ENCODE data around the gene TDRD7. TPM values are rescaled to one million over a fixed set of nuclear protein-coding genes. Genes with fewer than 3 reads are reported as not detected.
A peak's percentile ranks its signal among the peaks of the same experiment; 100 is the strongest.

Gene TDRD7
- total RNA-seq, 1 donor from 2014 or later: 4.6 TPM

- DNase-seq: no peak
These were observed 23.8 kb upstream of the TDRD7 start for GRCh38 chr9:97387936-97388684.

GRCh38 chr9:97388721-97389238 is 23.1 kb upstream of the TDRD7 start:
- DNase-seq: no peak

GRCh38 chr9:97389249-97389648 is 22.6 kb upstream of the TDRD7 start:
- DNase-seq: no peak

DNA sequence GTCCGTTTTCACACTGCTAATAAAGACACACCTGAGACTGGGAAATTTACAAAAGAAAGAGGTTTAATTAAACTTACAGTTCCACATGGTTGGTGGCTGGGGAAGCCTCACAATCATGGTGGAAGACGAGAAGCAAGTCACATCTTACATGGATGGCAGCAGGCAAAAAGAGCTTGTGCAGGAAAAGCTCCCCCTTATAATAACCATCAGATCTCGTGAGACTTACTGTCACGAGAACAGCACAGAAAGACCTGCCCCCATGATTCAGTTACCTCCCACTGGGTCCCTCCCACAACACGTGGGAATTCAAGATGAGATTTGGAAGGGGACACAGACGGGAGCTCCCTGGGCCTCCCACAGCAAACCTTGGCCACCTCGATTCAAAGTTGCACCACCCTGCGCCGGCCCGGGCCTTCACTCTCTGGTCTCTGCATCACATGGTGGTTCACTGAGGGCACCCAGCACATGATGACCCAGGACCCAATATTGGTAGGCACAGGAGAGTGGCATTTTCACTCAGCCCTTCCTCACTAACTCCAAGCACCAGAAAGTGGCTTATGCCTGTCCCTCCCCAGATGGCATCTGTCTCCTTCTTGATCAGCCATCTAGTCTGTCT is 21.0 kb upstream of the TDRD7 start:
- DNase-seq: no peak

DNA sequence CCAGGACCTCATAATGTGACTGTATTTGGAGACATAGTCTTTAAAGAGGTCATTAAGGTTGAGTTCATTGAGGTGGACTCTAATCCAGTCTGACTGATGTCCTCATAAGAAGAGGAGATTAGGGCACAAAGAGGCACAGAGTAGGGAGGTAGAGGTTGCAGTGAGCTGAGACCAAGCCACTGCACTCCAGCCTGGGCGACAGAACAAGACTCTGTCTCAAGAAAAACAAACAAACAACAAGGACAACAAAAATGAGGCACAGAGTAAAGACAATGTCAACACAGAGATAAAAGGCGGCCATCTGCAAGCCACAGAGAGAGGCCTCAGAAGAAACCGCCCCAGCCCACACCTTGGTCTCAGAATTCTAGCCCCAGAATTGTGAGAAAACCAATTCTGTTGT is 17.0 kb upstream of the TDRD7 start:
- DNase-seq: no peak

GRCh38 chr9:97395745-97396144 is 16.2 kb upstream of the TDRD7 start:
- no peak for DNase-seq

GRCh38 chr9:97396256-97396655 is 15.6 kb upstream of the TDRD7 start:
- no peak for DNase-seq

GRCh38 chr9:97397220-97397619 is 14.7 kb upstream of the TDRD7 start:
- DNase-seq: no peak

DNA sequence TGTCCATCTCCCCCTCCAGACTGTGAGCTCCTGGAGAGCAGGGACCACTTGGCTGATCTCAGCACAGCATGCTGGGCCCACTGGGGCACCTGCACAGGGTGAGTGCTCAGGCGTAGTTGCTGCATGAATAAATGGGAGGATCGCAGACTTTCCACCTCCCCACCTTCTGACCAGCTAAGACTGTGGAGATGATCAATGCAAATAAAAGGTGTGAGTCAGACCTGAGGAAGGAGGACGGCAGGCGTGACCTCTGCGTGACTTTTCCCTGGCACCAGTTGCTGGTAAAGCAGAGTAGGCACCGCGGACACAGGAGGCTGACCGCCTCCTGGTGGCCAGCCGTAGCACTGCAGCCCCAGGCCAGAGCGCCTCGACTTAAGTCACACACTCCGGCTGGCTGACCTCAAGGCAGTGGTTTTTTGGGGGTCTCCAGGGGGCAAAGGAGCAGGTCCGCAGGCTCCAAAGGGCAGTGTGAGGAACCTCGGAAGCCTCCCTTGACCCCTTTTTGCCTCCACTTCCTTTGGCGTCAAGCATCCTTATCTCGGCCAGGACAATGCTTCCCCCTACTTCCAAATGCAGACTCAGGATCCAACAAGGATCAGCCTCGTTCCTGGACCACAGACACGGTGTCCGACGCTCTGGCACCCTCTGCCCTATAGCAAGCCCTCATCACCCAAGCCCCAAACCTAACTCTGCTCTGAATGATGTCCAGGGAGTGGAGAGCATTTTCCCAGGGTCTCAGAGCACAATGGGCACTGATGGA is 12.7 kb upstream of the TDRD7 start:
- no peak for DNase-seq

- DNase-seq: no peak
These were observed 8.1 kb upstream of the TDRD7 start for GRCh38 chr9:97403746-97404316.

- no peak for DNase-seq
These were observed 6.3 kb upstream of the TDRD7 start for GRCh38 chr9:97405551-97405950.

- DNase-seq: no peak
These were observed 5.2 kb upstream of the TDRD7 start for GRCh38 chr9:97406620-97407177.

GRCh38 chr9:97408562-97408961 is 3.3 kb upstream of the TDRD7 start:
- DNase-seq: no peak

- DNase-seq: no peak
These were observed 482 bp upstream of the TDRD7 start for GRCh38 chr9:97411440-97411788.

GRCh38 chr9:97412626-97413385 is 910 bp downstream of the TDRD7 start:
- no peak for DNase-seq

DNA sequence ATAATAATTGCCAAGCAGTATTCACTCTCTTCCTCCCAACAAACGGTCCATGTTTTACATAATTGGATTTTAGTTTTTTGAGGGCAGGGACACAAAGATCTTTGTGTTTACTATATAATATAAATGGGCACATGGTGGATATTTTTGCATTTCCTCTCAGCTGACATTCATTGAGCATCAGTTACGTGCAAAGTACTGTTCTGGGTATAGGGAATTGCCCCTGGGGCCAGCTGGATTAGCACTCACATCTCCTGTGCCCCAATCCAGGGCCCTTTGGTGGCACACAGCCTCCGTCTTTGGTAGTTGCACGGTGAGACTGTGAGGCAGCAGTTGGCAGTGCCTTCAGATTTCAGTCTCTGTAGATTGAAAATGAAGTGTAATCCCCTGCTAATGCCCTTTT is 1.6 kb downstream of the TDRD7 start:
- DNase-seq: no peak

- no peak for DNase-seq
These were observed 3.2 kb downstream of the TDRD7 start for GRCh38 chr9:97415146-97415545.

DNA sequence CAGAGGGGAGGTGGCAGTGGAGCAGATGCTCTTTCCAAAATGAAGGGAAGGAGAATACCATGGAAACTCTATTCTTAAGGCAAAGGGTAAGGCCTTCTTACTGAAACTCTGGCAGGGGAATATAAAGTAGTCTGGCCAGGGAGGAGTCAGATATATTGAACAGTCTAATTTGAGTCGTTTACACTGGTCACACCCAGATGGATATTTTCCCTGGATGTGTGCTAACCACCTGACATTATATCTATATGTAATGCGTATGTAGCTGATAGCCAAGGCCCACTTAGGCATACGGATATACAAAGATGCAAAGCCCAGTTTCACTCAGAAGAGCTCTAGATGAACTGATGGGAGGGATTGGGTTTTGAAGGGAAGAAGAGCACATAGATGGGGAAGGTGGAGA is 7.0 kb downstream of the TDRD7 start:
- no peak for DNase-seq

GRCh38 chr9:97419309-97419867 is 7.5 kb downstream of the TDRD7 start:
- peak; percentile 12 for DNase-seq

GRCh38 chr9:97425336-97425972 is 13.6 kb downstream of the TDRD7 start:
- DNase-seq: no peak

GRCh38 chr9:97425973-97426336 is 14.1 kb downstream of the TDRD7 start:
- no peak for DNase-seq

Data from skin of body (tissue), 2 donors.